Panc1 (cell line): ENCODE results near the gene GMPR2. TPM values are rescaled to one million over a fixed set of nuclear protein-coding genes. Genes with fewer than 3 reads are reported as not detected.

ENCODE experiments used
- ATAC-seq: fragments of 200-7000 bp; cut with Tn5 transposase; 2 replicates; pipeline ENCODE4 v1.9.1; 2020; ENCODE audit warnings: mild to moderate bottlenecking, moderate library complexity
- BruUV-seq: library from RNA; stranded (reverse); fragments of 400-500 nt; replicated peaks from 2 replicates; lab custom pipeline; 2021; lab: Mats Ljungman, UMichigan
- CTCF ChIA-PET: fragments of 300-600 bp; sonication (Branson Sonifier 250); formaldehyde crosslinking; loops from one replicate; lab custom pipeline; 2022; ENCODE audit warnings: antibody characterized with exemption; lab: Charles Lee
- POLR2A ChIA-PET: fragments of 300-600 bp; sonication (Branson Sonifier 250); formaldehyde crosslinking; loops from one replicate; lab custom pipeline; 2022; ENCODE audit warnings: antibody characterized with exemption; lab: Charles Lee
- DNase-seq: peaks from one replicate; pipeline ENCODE4 v3.0.0-alpha.2; 2010; ENCODE audit warnings: low read depth, low spot score
- H3K27ac ChIP-seq: 2 replicates; pipeline ENCODE4 v1.5.1; 2011; ENCODE audit warnings: mild to moderate bottlenecking, low read length, inconsistent platforms
- H3K27me3 ChIP-seq: fragments of 200-500 bp; sonication (Bioruptor generic); 2 replicates; pipeline ENCODE4 v1.6.0; 2014; ENCODE audit warnings: low read length, inconsistent platforms; ENCODE audit not compliant: control insufficient read depth, insufficient read depth
- H3K36me3 ChIP-seq: fragments of 200-500 bp; sonication (Bioruptor generic); 2 replicates; pipeline ENCODE4 v1.5.1; 2014; ENCODE audit warnings: inconsistent platforms, mild to moderate bottlenecking, low read length, moderate library complexity; ENCODE audit not compliant: control insufficient read depth, insufficient read depth
- H3K4me1 ChIP-seq: 2 replicates; pipeline ENCODE4 v1.5.1; 2011; ENCODE audit warnings: inconsistent platforms, mild to moderate bottlenecking, low read length, moderate library complexity; ENCODE audit not compliant: control insufficient read depth, insufficient read depth
- H3K4me3 ChIP-seq, 2 experiments: 2 replicates each; pipeline ENCODE4 v1.5.1; 2011 to 2012; ENCODE audit warnings: low read depth in 2 of 2, low read length in 2 of 2, mild to moderate bottlenecking in 2 of 2, inconsistent platforms in 1 of 2, moderate library complexity in 1 of 2
- H3K9me3 ChIP-seq: fragments of 200-500 bp; sonication (Bioruptor generic); 2 replicates; pipeline ENCODE4 v1.5.1; 2014; ENCODE audit warnings: low read depth, mild to moderate bottlenecking, inconsistent platforms, low read length, moderate library complexity; ENCODE audit not compliant: control insufficient read depth, insufficient read depth
- CTCF ChIP-seq: fragments of 450-650 bp; IDR thresholded peaks from 2 replicates; pipeline ENCODE4 v1.5.1; 2017; ENCODE audit warnings: mild to moderate bottlenecking
- POLR2AphosphoS5 ChIP-seq: IDR thresholded peaks from 2 replicates; pipeline ENCODE4 v1.6.1; 2012; ENCODE audit warnings: mild to moderate bottlenecking, low read depth, low read length, moderate library complexity
- REST ChIP-seq, 2 experiments: IDR thresholded peaks; 2 replicates each; pipeline ENCODE4 v1.6.1; 2011 to 2012; ENCODE audit warnings: low read depth in 2 of 2, control low read depth in 1 of 2, low read length in 1 of 2, mild to moderate bottlenecking in 1 of 2, moderate library complexity in 1 of 2; ENCODE audit not compliant: insufficient read depth in 1 of 2
- SIN3A ChIP-seq: IDR thresholded peaks from 2 replicates; pipeline ENCODE4 v1.6.1; 2012; ENCODE audit warnings: low read depth, mild to moderate bottlenecking, low read length, moderate library complexity, borderline replicate concordance; ENCODE audit not compliant: insufficient read depth
- TCF7L2 ChIP-seq: IDR thresholded peaks from 2 replicates; pipeline ENCODE4 v1.6.1; 2011; ENCODE audit warnings: mild to moderate bottlenecking, low read depth, low read length, inconsistent platforms
- in situ Hi-C: cut with HindIII; loops from 2 replicates; pipeline ENCODE4 v1.10.0; 2016; ENCODE audit warnings: low sequenced_read_pairs, low pct_unique_long_range_greater_than_20kb
- intact Hi-C: fragments of 100-400 bp; cut with micrococcal nuclease; formaldehyde crosslinking; loops from one replicate; pipeline ENCODE4 v1.10.0; 2022; ENCODE audit not compliant: unreplicated experiment
- total RNA-seq: library from RNA; stranded (reverse); gene quantifications from one replicate; pipeline ENCODE4 v1.2.1, GENCODE V29; 2021; ENCODE audit not compliant: unreplicated experiment

GMPR2 gene
- total RNA-seq, 1 experiment from 2014 or later = 45.9 TPM

GRCh38 chr14:24184104-24184970 is 48.4 kb upstream of the GMPR2 start:
- TF ChIP-seq TCF7L2 = no peak
- no peak for TF ChIP-seq SIN3A
- no peak for TF ChIP-seq CTCF
- no peak for TF ChIP-seq REST (IDR thresholded peaks at IDR 0.05; ENCODE audit: insufficient read depth in 1 of 2, low read depth in 2 of 2, low read length in 1 of 2)
- Histone ChIP-seq H3K36me3 (0 out of 2 replicates have a peak, but pooled peaks cover 2% of the 10 kb centered on the region), H3K27me3 (no peaks in the 10 kb centered on the region), H3K9me3 (no peaks in the 10 kb centered on the region), H3K4me1 (peaks cover 8% of the 10 kb centered on the region; the same call in 1 of the 2 replicates), H3K27ac (no peak overlapping the region), H3K4me3 (no peak overlapping the region)
- BruUV-seq = no TSS peak
- DNase-seq (no peak), ATAC-seq (no peak)
- in situ Hi-C loops (no loop called here), intact Hi-C loops (no loop called here)
- ChIA-PET CTCF (no interaction called here), POLR2A (no interaction called here)

- no peaks in the 10 kb centered on the region for H3K27me3 ChIP-seq
- in situ Hi-C loops (no loop called here), intact Hi-C loops (no loop called here)
- no peak overlapping the region for H3K4me3 ChIP-seq
- H3K27ac ChIP-seq = no peak overlapping the region
- ATAC-seq (no peak), DNase-seq (no peak)
- ChIA-PET POLR2A (no interaction called here), CTCF (no interaction called here)
- no peak for TF ChIP-seq POLR2AphosphoS5
- TF ChIP-seq REST (IDR thresholded peaks at IDR 0.05; ENCODE audit: insufficient read depth in 1 of 2, low read depth in 2 of 2, low read length in 1 of 2) = no peak
- no peak for TF ChIP-seq CTCF
- TF ChIP-seq TCF7L2 = no peak
- TF ChIP-seq SIN3A = no peak
- 0 out of 2 replicates have a peak, but pooled peaks cover 10% of the 10 kb centered on the region for H3K4me1 ChIP-seq
- 0 out of 2 replicates have a peak, but pooled peaks cover 2% of the 10 kb centered on the region for H3K36me3 ChIP-seq
- no TSS peak for BruUV-seq
- H3K9me3 ChIP-seq = no peaks in the 10 kb centered on the region
These were observed 47.7 kb upstream of the GMPR2 start for GRCh38 chr14:24185026-24185425.
